Heart left ventricle (tissue), 13 donors: Measurements from ENCODE around the gene PRSS3.

Source experiments
- POLR2A ChIP-seq, 2 donors: fragments of 450-650 bp; IDR thresholded peaks; one replicate each; pipeline ENCODE4 v1.6.1; 2017; ENCODE audit warnings: antibody characterized with exemption in 2 of 2, mild to moderate bottlenecking in 2 of 2, moderate library complexity in 2 of 2
- TF ChIP-seq, protein P1 (sequence below), 12 donors: fragments of 200-600 bp; sonication (generic) in 4 of 12; IDR thresholded peaks; one replicate each; pipeline versions ENCODE4 v1.5.0 to v1.8.0; 2018 to 2022; ENCODE audit warnings: antibody characterized with exemption in 12 of 12, mild to moderate bottlenecking in 5 of 12
- donor health status: ischemic (EF 13 %, LVEDD 7.1; RV severe dilation, severe dysfunction).
- donor health status: DM: no; HTN: yes; CAD: no.
- donor health status: DM: no; HTN: no; CAD: no.
- donor health status: ischemic (EF 25% LVEDD 6.9; RV normal size, moderate dysfunction).
- donor health status: ischemic (EF 25% LVEDD 5.7; RV mildly dilated, moderate dysfunction).
- donor health status: ischemic (EF 35%, LVEDD 5.7; RV mildly dilated, moderate dysfunction).
- donor health status: nonischemic (EF 11% LVEDD 7.7; RV severe dilation, severe dysfunction).
- donor health status: DM: yes; HTN: yes; CAD: no.
- donor health status: PGD.
- donor health status: ischemic (EF 29% LVEDD 5.4; RV normal size, mild dysfunction).
- donor health status: nonischemic (EF 23%, LVEDD 6.1; RV moderate dilation, normal function).

DNA sequence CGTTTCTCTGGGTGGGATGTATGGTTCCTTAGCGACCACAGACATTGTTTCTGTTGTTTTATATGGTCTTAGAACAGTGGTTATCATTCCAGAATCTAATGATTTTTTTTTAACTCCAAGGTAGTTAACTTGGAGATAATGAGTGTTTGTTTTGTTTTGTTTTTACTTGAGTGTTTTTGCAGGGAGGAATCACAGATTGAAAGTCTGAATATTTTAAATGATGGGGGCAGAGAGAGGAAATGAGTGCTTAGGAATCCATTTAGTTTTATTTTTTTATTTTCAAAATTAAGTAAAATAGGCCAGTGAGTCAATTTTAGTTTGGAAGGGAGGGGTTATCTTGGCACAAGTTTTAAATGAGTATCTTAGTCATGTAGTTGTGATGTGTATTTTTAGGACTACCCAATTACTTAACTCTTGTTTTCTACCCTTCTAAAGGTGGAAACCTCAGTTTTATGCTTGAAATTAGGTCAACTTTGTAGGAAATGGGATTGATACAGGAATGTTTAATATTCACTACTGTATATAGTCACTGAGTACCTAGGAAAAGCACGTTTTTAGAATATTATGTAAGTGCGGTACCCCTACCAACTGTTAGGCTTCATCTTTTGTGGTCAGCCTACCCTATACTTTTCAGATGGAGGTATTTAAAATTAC is 23.6 kb downstream of the PRSS3 start:
- TF ChIP-seq, protein P1, sequence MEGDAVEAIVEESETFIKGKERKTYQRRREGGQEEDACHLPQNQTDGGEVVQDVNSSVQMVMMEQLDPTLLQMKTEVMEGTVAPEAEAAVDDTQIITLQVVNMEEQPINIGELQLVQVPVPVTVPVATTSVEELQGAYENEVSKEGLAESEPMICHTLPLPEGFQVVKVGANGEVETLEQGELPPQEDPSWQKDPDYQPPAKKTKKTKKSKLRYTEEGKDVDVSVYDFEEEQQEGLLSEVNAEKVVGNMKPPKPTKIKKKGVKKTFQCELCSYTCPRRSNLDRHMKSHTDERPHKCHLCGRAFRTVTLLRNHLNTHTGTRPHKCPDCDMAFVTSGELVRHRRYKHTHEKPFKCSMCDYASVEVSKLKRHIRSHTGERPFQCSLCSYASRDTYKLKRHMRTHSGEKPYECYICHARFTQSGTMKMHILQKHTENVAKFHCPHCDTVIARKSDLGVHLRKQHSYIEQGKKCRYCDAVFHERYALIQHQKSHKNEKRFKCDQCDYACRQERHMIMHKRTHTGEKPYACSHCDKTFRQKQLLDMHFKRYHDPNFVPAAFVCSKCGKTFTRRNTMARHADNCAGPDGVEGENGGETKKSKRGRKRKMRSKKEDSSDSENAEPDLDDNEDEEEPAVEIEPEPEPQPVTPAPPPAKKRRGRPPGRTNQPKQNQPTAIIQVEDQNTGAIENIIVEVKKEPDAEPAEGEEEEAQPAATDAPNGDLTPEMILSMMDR (IDR thresholded peaks at IDR 0.05), result no peak
- no peak for TF ChIP-seq POLR2A (IDR thresholded peaks at IDR 0.05)
